Bronchial epithelial cell (primary cell): ENCODE results near the gene LRIG1. TPM values are rescaled to one million over a fixed set of nuclear protein-coding genes. Genes with fewer than 3 reads are reported as not detected.

ENCODE experiments used
- DNase-seq: peaks from one replicate; pipeline ENCODE4 v3.0.0-alpha.2; 2010; ENCODE audit warnings: low read depth
- FAIRE-seq: peaks from 2 replicates; lab custom pipeline; 2011; peaks lifted over from hg19 to GRCh38; lab: Jason Lieb, UNC
- H3K27me3 ChIP-seq: 2 replicates; pipeline ENCODE4 v1.5.1; 2011; ENCODE audit warnings: low read length; ENCODE audit not compliant: control insufficient read depth, insufficient read depth
- H3K36me3 ChIP-seq: 2 replicates; pipeline ENCODE4 v1.5.1; 2011; ENCODE audit warnings: low read length; ENCODE audit not compliant: control insufficient read depth, insufficient read depth
- H3K4me3 ChIP-seq: 2 replicates; pipeline ENCODE4 v1.5.1; 2011; ENCODE audit warnings: mild to moderate bottlenecking, low read depth, low read length, control low read depth
- CTCF ChIP-seq: IDR thresholded peaks from 2 replicates; pipeline ENCODE4 v1.5.1; 2011; ENCODE audit warnings: mild to moderate bottlenecking, moderate library complexity, low read length, control low read depth, inconsistent platforms; ENCODE audit not compliant: insufficient read depth, severe bottlenecking
- total RNA-seq: library from RNA; depleted of rRNA; stranded (reverse); fragments of >200 nt; gene quantifications from 2 replicates; pipeline ENCODE4 v1.2.1, GENCODE V29; 2014

Gene LRIG1
- total RNA-seq, 1 donor from 2014 or later = 11.6 TPM

- no peak overlapping the region for H3K4me3 ChIP-seq
- H3K27me3 ChIP-seq = no peaks in the 10 kb centered on the region
- FAIRE-seq = no peak
- DNase-seq = no peak
- no peak for TF ChIP-seq CTCF
- no peaks in the 10 kb centered on the region for H3K36me3 ChIP-seq
Measured at GRCh38 chr3:66443118-66443803, 57.6 kb downstream of the LRIG1 start.

- FAIRE-seq (no peak), DNase-seq (peak; percentile 77)
- H3K27me3 ChIP-seq = no peaks in the 10 kb centered on the region
- no peak overlapping the region for H3K4me3 ChIP-seq
- TF ChIP-seq CTCF = no peak
- H3K36me3 ChIP-seq = no peaks in the 10 kb centered on the region
Measured at GRCh38 chr3:66442254-66443117, 58.3 kb downstream of the LRIG1 start.

GRCh38 chr3:66441692-66442091 lies 59.1 kb downstream of the LRIG1 start:
- no peak for TF ChIP-seq CTCF
- no peak overlapping the region for H3K4me3 ChIP-seq
- H3K36me3 ChIP-seq = no peaks in the 10 kb centered on the region
- no peaks in the 10 kb centered on the region for H3K27me3 ChIP-seq
- no peak for FAIRE-seq
- DNase-seq = no peak

GRCh38 chr3:66441129-66441528 lies 59.7 kb downstream of the LRIG1 start:
- no peak overlapping the region for H3K4me3 ChIP-seq
- TF ChIP-seq CTCF = no peak

GRCh38 chr3:66439666-66440344 lies 61.0 kb downstream of the LRIG1 start:
- no peak for TF ChIP-seq CTCF
- no peak for FAIRE-seq

More at GRCh38 chr3:66441129-66441528, 59.7 kb downstream of the LRIG1 start:
- H3K27me3 ChIP-seq = no peaks in the 10 kb centered on the region
- H3K36me3 ChIP-seq = no peaks in the 10 kb centered on the region
- no peak for FAIRE-seq
- peak; percentile 82 for DNase-seq

More at GRCh38 chr3:66439666-66440344, 61.0 kb downstream of the LRIG1 start:
- no peak for DNase-seq
- no peak overlapping the region for H3K4me3 ChIP-seq
- no peaks in the 10 kb centered on the region for H3K27me3 ChIP-seq
- H3K36me3 ChIP-seq = no peaks in the 10 kb centered on the region
